Measurements from ENCODE around the gene HIRIP3. TPM values are rescaled to one million over a fixed set of nuclear protein-coding genes. Genes with fewer than 3 reads are reported as not detected.

Gene HIRIP3
- polyA plus RNA-seq, 3 donors = 3.3 to 4.8 (median 3.7) TPM

GRCh38 chr16:29959293-29959692 is 36.1 kb downstream of the HIRIP3 start:
- no peak for TF ChIP-seq CTCF (IDR thresholded peaks at IDR 0.05)
- Mint-ChIP-seq H3K27me3 (ENCODE audit: low read depth in 3 of 3) (peaks cover 2 to 8% (median 2%) of the 10 kb centered on the region in 3 donors), H3K27ac (no peak overlapping the region), H3K9me3 (no peaks in the 10 kb centered on the region), H3K4me3 (peak overlapping the region in 1 of 2 donors; percentile 31), H3K4me1 (peaks cover 18% of the 10 kb centered on the region), H3K36me3 (peaks cover 4 to 11% of the 10 kb centered on the region in 2 donors)
- Histone ChIP-seq H3K4me2 (replicated peaks; ENCODE audit: extremely low read depth, low read length, poor library complexity, severe bottlenecking) (no peak overlapping the region), H3K4me3 (replicated peaks in 1 of 3; ENCODE audit: low read depth in 2 of 3, low read length in 3 of 3) (no peak overlapping the region), H3K4me1 (ENCODE audit: control insufficient read depth in 1 of 2, insufficient read depth in 2 of 2, low read length in 2 of 2) (peaks cover 15 to 18% of the 10 kb centered on the region in 2 donors), H3K79me2 (ENCODE audit: insufficient read depth, low read length) (peaks cover 8% of the 10 kb centered on the region), H3K36me3 (replicated peaks in 1 of 2; ENCODE audit: control insufficient read depth in 1 of 2, insufficient read depth in 2 of 2, low read length in 2 of 2) (no peaks in the 10 kb centered on the region), H3K27ac (ENCODE audit: low read depth in 1 of 2, low read length in 2 of 2) (no peak overlapping the region), H3K27me3 (ENCODE audit: control insufficient read depth in 2 of 2, insufficient read depth in 2 of 2, low read length in 2 of 2) (no peaks in the 10 kb centered on the region), H4K20me1 (ENCODE audit: insufficient read depth, low read length) (no peaks in the 10 kb centered on the region), H2AFZ (ENCODE audit: insufficient read depth, low read depth, low read length, poor library complexity, severe bottlenecking) (no peak overlapping the region), H3K9me3 (replicated peaks in 1 of 2; ENCODE audit: control insufficient read depth in 1 of 2, insufficient read depth in 1 of 2, low read length in 2 of 2) (no peaks in the 10 kb centered on the region), H3K9ac (ENCODE audit: insufficient read depth, low read length, poor library complexity, severe bottlenecking) (no peak overlapping the region)
- no CpG with 5 or more reads among the region's 9 CpGs for WGBS (ENCODE audit: insufficient coverage)
- intact Hi-C loops (cut with micrococcal nuclease) = no loop called here
- DNase-seq = no peak

GRCh38 chr16:29958756-29959155 is 36.7 kb downstream of the HIRIP3 start:
- TF ChIP-seq CTCF (IDR thresholded peaks at IDR 0.05) = no peak
- H3K9me3 ChIP-seq (replicated peaks in 1 of 2; ENCODE audit: control insufficient read depth in 1 of 2, insufficient read depth in 1 of 2, low read length in 2 of 2) = no peaks in the 10 kb centered on the region
- no peak overlapping the region for H3K9ac ChIP-seq (ENCODE audit: insufficient read depth, low read length, poor library complexity, severe bottlenecking)
- H3K4me2 ChIP-seq (replicated peaks; ENCODE audit: extremely low read depth, low read length, poor library complexity, severe bottlenecking) = no peak overlapping the region
- H3K27ac Mint-ChIP-seq = no peak overlapping the region
- H3K4me1 Mint-ChIP-seq = peaks cover 18% of the 10 kb centered on the region
- DNase-seq = no peak
- H3K79me2 ChIP-seq (ENCODE audit: insufficient read depth, low read length) = peaks cover 8% of the 10 kb centered on the region
- H4K20me1 ChIP-seq (ENCODE audit: insufficient read depth, low read length) = no peaks in the 10 kb centered on the region
- no peak overlapping the region for H3K4me3 Mint-ChIP-seq
- H3K27me3 ChIP-seq (ENCODE audit: control insufficient read depth in 2 of 2, insufficient read depth in 2 of 2, low read length in 2 of 2) = no peaks in the 10 kb centered on the region
- peaks cover 15 to 18% of the 10 kb centered on the region in 2 donors for H3K4me1 ChIP-seq (ENCODE audit: control insufficient read depth in 1 of 2, insufficient read depth in 2 of 2, low read length in 2 of 2)
- H3K27ac ChIP-seq (ENCODE audit: low read depth in 1 of 2, low read length in 2 of 2) = no peak overlapping the region
- H2AFZ ChIP-seq (ENCODE audit: insufficient read depth, low read depth, low read length, poor library complexity, severe bottlenecking) = no peak overlapping the region
- no peak overlapping the region for H3K4me3 ChIP-seq (replicated peaks in 1 of 3; ENCODE audit: low read depth in 2 of 3, low read length in 3 of 3)
- peaks cover 3 to 6% of the 10 kb centered on the region in 2 donors for H3K36me3 Mint-ChIP-seq
- WGBS (ENCODE audit: insufficient coverage) = 96% methylated on average over 4 of the region's 5 CpGs
- intact Hi-C loops (cut with micrococcal nuclease) = no loop called here
- H3K36me3 ChIP-seq (replicated peaks in 1 of 2; ENCODE audit: control insufficient read depth in 1 of 2, insufficient read depth in 2 of 2, low read length in 2 of 2) = no peaks in the 10 kb centered on the region
- no peaks in the 10 kb centered on the region for H3K9me3 Mint-ChIP-seq
- H3K27me3 Mint-ChIP-seq (ENCODE audit: low read depth in 3 of 3) = peaks cover 2 to 8% (median 2%) of the 10 kb centered on the region in 3 donors
